AG09319 (cell line): ENCODE measurements around the gene ZNF107.
"Not testable (repeated sequence)": the region's sequence is repeated elsewhere in the genome, so short reads cannot be mapped to it uniquely, and the experiment has no call there.

ENCODE experiments used
- DNase-seq: peaks from one replicate; pipeline ENCODE4 v3.0.0-alpha.2; 2010; ENCODE audit warnings: low read depth; ENCODE audit errors: extremely low read depth
- CTCF ChIP-seq: IDR thresholded peaks from 2 replicates; pipeline ENCODE4 v1.5.1; 2011; ENCODE audit warnings: low read depth, mild to moderate bottlenecking, inconsistent platforms, low read length, moderate library complexity

The ZNF107 gene

DNA sequence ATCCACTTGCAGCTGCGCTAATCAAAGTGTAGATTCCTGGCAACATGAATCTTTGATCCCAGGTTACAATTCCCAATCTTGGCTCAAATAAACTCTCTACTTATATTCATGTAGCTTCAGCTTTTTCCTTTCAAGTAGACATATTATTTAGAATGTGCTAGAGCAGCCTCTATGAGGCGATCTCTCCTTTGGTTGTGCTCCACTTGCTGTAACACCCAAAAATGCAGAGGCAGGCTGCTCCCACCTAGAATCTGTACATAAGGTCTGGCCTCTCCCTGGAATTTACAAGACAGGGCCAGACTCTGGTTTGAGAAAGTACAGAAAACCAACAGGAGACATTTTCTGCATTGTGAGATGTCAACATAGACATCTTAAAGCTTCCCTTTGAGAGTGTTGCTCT is 23.1 kb downstream of the ZNF107 start:
- DNase-seq = no peak
- no peak for TF ChIP-seq CTCF

- no peak for TF ChIP-seq CTCF
- no peak for DNase-seq
These were observed 25.9 kb downstream of the ZNF107 start for GRCh38 chr7:64691831-64692230.

- not testable (repeated sequence) for DNase-seq
These were observed 31.9 kb downstream of the ZNF107 start for GRCh38 chr7:64697863-64698262.

DNA sequence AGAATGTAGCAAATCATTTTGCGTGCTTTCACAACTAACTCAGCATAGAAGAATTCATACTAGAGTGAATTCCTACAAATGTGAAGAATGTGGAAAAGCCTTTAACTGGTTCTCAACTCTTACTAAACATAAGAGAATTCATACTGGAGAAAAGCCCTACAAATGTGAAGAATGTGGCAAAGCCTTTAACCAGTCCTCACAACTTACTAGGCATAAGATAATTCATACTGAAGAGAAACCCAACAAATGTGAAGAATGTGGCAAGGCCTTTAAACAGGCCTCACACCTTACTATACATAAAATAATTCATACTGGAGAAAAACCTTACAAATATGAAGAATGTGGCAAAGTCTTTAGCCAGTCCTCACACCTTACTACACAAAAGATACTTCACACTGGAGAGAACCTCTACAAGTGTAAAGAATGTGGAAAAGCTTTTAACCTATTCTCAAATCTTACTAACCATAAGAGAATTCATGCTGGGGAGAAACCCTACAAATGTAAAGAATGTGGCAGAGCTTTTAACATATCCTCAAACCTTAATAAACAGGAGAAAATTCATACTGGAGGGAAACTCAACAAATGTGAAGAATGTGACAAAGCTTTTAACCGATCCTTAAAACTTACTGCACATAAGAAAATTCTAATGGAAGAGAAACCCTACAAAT is 40.8 kb downstream of the ZNF107 start:
- TF ChIP-seq CTCF = no peak
- DNase-seq = no peak

DNA sequence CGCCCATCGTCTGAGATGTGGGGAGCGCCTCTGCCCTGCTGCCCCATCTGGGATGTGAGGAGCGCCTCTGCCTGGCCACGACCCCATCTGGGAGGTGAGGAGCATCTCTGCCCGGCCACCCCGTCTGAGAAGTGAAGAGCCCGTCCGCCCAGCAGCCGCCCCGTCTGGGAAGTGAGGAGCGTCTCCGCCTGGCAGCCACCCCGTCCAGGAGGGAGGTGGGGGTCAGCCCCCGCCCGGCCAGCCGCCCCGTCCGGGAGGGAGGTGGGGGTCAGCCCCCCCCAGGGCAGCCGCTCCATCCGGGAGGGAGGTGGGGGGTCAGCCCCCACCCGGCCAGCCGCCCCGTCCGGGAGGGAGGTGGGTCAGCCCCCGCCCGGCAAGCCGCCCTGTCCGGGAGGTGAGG is 52.0 kb downstream of the ZNF107 start:
- not testable (repeated sequence) for DNase-seq

GRCh38 chr7:64729089-64729848 is 63.3 kb downstream of the ZNF107 start:
- TF ChIP-seq CTCF = no peak
- no peak for DNase-seq

- TF ChIP-seq CTCF = no peak
- DNase-seq = no peak
These were observed 67.8 kb downstream of the ZNF107 start for GRCh38 chr7:64733550-64734240.

GRCh38 chr7:64736575-64736974 is 70.6 kb downstream of the ZNF107 start:
- TF ChIP-seq CTCF = no peak
- DNase-seq = no peak

DNA sequence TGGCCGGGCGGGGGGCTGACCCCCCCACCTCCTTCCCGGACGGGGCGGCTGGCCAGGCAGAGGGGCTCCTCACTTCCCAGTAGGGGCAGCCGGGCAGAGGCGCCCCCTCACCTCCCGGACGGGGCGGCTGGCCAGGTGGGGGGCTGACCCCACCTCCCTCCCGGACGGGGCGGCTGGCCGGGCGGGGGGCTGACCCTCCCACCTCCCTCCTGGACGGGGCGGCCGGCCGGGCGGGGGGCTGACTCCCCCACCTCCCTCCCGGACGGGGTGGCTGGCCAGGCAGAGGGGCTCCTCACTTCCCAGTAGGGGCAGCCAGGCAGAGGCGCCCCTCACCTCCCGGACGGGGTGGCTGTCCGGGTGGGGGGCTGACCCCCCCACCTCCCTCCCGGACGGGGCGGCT is 72.5 kb downstream of the ZNF107 start:
- DNase-seq = not testable (repeated sequence)

- not testable (repeated sequence) for DNase-seq
These were observed 73.0 kb downstream of the ZNF107 start for GRCh38 chr7:64738953-64739352.
